Measurements from ENCODE around the gene PCNT.
"Not testable (repeated sequence)": the region's sequence is repeated elsewhere in the genome, so short reads cannot be mapped to it uniquely, and the experiment has no call there.

PCNT gene

DNA sequence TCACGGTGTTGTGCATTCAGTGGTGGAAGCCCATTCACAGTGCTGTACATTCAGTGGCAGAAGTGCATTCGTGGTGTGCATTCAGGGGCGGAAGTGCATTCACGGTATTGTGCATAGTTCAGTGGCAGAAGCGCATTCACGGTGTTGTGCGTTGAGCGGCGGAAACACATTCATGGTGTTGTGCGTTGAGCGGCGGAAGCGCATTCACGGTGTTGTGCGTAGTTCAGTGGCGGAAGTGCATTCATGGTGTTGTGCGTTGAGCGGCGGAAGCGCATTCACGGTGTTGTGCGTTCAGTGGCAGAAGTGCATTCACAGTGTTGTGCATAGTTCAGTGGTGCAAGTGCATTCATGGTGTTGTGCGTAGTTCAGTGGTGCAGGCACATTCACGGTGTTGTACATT, 60.6 kb downstream of the PCNT start:
- no peak for DNase-seq (ENCODE audit: low spot score)

DNA sequence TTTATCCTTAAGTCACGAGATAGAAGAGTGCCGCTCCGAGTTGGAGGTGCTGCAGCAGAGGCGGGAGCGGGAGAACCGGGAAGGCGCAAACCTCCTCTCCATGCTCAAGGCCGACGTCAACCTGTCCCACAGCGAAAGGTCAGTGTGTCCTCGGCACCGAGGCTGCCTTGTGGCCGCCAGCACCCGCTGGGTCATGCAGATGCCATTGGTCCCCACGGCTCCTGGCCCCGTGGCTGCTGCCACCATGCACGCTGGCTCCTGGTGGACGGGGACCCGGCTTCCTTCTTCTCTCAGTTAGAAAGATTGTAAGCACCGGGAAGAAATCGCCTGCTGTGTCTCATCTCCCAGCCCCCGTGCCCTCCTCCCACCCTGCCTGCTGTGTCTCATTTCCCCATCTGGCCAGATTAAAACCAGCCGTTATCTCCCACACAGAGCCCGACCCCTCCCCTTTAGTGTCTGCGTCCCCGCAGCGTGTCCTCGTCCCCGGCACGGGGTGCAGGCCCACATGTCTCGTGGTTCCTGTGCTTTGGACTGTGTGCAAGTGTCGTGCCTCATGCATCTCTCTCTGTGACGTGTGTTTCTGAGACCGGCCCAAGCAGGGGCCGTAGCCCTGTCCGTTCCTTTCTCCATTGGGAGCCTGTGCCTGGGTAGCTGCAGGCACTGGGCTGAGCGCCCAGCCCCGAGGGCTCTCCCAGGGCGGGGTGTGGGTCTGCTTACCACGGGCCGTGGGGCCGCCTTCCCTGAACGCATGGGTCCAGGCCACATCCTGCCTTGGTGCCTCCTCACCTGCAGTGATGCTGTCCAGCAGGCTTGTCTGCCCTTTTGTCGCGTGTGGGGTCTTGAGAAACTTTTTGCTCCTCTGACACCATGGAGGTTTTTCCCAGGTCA, 62.1 kb downstream of the PCNT start:
- DNase-seq (ENCODE audit: low spot score), result no peak

DNA sequence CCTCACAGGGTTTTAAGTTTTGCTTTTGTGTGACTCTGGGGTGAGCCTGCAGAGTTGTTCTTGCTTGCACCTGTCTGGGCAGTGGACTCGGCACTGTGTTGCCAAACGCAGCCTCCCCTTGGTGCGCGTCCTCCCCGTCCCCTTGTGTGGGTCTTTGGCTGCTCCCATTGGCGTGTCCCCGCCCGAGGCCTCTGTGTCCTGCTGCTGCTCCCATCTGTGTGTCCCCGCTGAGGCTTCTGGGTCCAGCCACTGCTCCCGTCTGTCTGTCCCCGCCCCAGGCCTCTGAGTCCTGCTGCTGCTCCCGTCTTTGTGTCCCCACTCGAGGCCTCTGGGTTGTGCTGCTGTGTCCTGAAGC, 62.8 kb downstream of the PCNT start:
- DNase-seq (ENCODE audit: low spot score), result no peak

DNA sequence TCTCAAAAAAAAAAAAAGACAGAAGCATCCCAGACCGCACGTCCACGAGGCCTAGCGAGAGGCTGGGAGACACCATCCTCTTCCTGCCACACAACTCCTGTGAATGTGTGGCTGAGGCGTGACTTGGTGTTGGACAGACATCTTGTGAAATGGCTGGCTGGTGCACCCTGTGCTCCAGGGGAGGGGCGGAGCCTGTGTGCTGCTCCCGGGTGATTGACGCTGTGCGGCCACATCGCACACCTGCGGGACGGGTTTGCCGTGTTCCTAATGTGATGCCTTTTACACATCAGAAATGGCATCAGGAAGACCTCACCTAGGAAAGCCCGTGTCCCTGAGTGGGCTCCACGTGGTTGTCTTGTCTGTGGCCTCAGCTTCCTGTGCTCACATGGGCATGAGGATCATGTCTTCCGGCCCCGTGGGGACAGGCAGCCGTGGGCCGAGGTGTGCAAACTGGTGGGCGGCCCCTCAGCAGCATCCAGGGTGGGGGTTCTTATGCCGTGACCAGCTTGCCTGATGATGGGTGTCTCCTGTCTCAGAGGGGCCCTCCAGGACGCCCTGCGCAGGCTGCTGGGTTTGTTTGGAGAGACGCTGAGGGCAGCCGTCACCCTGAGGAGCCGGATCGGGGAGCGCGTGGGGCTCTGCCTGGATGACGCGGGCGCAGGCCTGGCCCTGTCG, 64.4 kb downstream of the PCNT start:
- DNase-seq (ENCODE audit: low spot score), result no peak

DNA sequence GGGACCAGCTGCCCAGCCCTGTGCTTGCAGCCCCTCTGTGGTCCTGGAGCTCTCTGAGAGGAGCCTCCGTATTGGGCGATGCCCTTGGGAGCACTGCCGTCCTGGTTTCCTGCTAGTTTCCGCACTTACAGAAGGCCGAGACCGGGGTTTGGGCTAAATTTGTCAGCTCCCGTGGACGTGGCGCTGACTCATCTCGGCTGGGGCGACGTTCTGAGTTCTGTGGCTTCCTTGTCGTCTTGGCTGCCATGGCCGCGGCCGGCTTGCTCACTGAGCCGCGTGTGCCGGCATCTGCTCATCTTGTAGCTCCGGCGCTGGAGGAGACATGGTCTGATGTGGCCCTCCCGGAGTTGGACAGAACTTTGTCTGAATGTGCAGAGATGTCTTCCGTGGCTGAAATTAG, 64.9 kb downstream of the PCNT start:
- DNase-seq (ENCODE audit: low spot score), result no peak

DNA sequence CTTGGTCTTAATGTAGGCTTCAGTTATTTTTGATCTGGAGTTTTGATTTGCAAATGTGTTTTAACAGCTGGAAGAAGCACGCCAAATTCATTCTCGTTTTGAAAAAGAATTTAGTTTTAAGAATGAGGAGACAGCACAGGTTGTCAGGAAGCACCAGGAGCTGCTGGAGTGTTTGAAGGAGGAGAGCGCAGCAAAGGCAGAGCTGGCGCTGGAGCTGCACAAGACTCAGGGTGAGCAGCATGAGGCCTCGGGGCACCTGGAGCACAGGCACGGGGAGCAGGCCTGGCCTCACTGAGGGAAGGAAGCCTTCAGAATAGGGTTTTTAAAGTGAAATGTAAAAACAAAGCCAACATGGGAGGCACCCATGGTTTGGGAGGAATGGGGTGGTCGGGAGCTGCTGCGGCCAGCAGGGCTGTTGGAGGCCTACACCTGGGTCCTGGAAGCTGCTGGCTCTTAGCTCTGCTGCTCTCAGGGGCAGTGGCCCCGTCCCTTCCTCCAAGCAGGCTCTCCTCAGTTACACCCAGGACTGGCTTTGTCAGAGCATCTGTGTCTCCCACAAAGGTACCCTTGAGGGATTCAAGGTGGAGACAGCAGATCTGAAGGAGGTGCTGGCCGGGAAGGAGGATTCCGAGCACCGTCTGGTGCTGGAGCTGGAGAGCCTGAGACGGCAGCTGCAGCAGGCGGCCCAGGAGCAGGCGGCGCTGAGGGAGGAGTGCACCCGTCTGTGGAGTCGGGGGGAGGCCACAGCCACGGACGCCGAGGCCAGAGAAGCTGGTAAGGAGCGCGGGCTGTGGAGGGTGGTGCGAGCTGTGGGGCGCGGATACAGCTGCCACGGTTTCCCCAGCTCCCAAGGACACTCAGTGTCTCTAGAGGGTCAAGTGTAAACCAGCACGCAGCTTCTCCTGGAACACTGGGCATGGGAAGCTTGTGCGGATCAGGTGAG, 66.9 kb downstream of the PCNT start:
- DNase-seq (ENCODE audit: low spot score), result no peak

DNA sequence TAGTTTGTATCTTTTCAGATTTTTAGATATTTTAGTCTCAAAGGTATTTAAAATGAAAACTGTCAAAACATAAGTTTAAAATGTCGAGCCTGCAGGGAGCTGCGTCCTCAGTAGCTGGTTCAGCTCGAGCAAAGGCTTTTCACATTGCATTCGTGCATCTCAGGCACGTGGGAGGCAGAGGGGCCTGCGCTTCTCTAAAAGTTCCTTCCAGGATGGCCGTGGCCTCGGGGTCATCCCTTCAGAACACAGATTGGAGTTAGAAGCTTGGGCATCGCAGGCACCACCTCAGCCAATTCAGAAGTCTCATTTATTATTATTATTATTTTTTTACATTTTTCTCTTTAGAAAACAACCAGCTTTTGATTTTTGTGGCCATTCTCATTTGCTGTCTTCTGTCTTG, 67.8 kb downstream of the PCNT start:
- no peak for DNase-seq (ENCODE audit: low spot score)

DNA sequence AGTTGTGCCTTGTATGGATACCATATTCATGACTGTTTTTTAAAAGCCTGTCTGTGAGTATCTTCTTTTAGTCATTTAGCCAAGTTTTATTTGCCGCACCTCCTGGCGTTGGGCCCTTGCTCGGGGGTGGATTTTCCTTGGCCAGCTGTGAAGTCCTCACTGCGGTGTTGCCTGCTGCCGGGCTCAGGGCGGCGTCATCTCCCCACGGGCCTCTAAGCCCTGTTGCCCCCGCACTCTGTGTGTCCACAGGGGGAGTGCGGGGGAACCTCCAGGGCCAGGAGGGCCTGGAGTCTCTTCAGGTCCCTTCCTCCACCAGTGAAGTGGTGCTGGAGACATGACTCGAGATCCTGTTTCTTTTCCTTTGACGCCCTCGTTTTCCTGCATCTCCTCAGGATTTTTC, 69.0 kb downstream of the PCNT start:
- no peak for DNase-seq (ENCODE audit: low spot score)

DNA sequence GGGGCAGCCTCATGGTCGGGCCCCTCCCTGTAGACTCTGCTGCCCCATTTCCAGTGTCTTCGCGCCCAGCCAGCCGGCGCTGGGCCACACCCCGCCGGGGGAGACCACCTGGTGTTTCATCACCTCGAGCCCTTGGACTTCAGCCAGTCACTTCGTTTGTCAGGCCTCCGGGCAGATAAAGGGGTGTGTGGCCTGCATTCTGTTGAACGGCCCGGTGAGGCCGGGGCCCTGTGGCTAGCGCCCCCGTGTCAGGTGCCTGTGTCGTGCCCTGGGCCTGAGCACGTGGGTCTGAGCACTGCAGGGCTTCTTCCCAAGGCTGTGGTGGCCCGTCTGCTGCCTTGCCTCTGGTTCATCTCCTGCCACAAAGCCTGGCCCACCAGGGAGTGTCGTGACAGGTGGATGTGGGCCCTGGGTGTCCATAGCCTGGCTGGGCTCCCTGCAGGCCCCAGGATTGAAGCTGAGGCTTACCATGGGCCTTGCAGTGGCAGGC, 69.5 kb downstream of the PCNT start:
- DNase-seq (ENCODE audit: low spot score), result no peak

DNA sequence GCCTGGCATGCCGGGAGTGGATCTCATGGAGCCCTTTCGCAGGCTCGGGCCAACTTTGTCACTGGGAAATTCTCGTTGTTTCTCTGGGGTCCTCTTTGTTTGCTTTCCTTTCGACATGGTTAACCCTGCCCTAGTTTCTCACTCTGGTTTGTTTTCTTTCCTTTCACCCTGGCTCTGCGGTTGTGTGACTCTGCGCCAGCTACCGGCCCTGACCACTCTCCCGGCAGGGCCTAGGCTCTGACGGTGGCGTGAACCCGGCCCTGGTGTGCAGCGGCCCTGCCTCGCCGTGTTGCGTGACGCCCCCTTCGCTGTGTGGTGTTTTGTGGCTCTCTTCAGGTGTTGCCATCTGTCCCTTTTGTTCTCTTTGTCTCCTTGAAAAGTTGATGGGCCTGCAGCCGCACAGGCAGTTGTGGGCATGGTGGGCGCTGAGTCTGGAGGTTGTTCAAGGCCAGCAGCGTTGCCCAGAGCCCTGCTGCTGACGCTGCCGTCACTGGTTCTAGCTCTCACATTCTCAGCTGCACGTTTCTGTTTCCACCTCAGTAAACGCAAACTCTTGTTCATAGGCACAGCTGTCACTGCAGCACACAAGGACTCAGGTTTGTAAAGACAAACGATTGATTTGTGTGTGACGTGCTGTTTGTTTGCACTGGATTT, 70.1 kb downstream of the PCNT start:
- DNase-seq (ENCODE audit: low spot score), result no peak

DNA sequence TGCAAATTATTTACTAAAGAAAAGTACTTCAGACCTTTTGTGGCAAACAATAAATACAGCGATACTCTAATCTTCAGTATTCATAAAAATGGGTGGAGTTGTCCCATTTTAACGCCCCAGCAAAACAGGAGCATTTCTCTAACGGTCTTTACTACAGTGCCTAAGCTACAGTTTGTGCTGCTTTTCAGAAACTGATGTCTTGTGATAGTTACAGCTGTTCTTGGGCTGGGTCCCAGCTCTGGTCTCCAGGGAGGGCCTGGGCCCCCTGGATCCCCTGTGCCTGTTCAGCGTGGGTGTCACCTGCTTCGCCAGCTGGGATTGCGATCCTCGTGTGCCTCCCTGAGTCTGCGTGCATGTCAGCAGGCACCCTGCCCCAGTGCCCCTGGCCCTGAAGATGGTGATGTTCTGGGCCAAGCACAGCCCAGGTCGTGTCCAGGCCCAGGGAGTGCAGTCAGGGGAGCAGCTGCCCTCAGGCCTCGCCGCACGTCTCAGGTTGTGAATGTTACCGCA, 70.7 kb downstream of the PCNT start:
- no peak for DNase-seq (ENCODE audit: low spot score)

DNA sequence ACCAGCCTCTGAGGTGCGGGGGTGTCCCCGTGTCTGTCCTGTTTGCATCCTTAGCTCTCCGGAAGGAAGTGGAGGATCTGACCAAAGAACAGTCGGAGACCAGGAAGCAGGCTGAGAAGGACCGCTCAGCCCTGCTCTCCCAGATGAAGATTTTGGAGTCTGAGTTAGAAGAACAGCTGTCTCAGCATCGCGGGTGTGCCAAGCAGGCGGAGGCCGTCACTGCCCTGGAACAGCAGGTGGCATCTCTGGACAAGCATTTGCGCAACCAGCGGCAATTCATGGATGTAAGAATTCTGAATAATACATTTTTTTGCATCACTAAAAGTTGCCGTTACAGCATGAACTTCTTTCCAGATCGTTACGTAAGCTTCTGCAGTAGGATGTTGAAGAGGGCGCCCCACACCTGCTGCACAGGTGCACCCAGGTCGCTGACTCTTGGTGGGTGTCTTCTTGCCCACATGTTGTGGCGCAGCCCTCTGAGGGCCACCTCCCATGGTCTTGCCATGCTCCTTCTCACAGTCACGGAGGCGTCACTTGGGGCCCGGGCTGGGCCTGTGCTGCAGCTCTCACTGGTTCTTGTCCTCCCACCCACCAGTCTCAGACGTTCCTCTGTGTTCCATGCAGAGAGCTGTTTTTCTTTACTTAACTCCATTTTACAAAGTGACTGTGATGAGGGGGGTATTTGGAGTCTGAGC, 73.4 kb downstream of the PCNT start:
- no peak for DNase-seq (ENCODE audit: low spot score)

DNA sequence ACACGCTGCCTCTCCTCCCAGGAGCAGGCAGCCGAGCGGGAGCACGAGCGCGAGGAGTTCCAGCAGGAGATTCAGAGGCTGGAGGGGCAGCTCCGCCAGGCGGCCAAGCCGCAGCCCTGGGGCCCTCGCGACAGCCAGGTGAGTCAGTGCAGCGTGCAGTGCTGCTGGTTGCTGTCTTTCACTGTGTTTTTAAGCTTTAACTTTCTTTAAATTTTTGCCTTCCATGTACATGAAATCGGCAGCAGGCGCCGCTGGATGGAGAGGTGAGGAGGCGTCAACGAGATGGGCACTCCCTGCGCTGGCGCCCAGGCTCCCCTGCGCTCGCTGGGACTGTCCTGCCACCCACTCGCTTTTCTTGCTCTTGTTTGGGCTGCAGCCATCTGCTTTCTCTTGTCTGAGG, 74.0 kb downstream of the PCNT start:
- DNase-seq (ENCODE audit: low spot score), result no peak

DNA sequence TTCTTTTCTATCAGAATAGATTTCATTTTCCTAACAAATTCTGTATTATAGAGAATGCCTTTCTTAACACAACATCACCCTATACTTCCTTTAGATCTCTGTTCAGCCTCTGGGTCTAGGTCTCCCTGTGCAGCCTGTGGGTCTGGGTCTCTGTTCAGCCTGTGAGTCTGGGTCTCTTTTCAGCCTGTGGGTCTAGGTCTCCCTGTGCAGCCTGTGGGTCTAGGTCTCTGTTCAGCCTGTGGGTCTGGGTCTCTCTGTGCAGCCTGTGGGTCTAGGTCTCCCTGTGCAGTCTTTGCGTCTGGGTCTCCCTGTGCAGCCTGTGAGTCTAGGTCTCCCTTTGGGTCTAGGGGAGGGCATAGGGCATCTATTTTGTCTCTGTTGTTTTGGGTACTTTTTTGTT, 75.2 kb downstream of the PCNT start:
- DNase-seq (ENCODE audit: low spot score), result no peak

DNA sequence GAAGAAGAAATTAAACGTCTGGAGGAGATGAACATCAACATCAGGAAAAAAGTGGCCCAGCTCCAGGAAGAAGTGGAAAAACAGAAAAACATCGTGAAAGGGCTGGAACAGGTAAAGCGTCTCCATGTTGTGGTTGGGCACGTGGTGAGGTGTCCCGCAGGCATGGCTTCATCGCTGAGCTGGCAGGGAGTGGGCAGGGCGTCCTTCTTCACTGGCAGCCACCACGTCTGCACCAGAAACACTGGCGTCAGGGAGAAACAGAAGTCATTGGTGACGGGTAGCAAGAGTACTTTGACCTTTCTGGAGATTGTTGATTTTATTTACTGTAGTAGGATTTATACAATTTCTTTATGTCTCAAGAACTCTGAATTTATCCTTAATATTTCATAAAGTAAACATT, 75.7 kb downstream of the PCNT start:
- DNase-seq (ENCODE audit: low spot score), result no peak

DNA sequence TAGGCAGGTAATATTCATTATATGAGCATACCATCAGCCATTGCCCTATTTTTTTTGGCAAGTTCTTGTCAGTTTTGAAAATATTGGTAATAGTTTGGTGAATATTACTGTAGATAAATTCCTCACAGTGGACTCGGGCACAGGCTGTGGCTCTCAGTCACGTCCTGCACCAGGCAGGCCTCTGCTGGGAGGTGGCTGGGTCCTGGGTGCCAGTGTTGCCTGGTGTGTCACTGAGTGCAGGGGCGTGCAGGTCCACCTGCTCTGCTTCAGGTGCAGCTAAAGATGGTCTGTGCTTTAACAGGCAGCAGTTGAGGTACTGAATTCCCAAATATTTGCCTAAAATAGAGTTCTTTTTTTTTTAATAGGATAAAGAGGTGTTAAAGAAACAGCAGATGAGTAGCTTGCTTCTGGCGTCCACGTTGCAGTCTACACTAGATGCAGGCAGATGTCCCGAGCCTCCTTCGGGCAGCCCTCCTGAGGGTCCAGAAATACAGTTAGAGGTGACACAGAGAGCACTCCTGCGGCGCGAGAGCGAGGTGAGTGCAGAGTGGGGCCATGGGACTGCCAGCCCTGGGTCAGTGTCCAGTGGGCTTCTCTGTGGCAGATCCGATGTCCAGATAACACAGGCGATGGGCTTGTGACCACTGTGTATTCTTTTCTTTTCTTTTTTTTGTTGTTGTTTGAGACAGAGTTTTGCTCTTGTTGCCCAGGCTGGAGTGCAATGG, 77.4 kb downstream of the PCNT start:
- no peak for DNase-seq (ENCODE audit: low spot score)

DNA sequence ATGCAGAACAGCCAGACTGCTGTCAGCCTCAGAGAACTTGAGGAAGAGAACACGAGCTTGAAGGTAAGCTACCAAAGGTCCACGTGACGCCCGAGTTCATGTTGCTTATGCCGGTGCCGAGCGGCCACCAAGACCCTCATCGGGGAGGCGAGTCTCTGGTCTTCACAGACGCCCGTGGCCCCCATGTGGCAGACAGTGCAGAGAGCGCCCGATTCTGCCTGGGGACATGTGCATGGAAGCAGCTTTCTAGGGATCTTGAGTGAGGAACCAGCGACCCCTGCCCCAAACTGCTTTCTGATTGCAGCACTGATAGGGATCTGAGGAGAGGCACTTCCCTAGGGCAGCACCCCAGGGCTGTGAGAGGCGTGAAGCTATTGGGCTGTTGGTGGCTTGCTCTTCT, 78.5 kb downstream of the PCNT start:
- no peak for DNase-seq (ENCODE audit: low spot score)

DNA sequence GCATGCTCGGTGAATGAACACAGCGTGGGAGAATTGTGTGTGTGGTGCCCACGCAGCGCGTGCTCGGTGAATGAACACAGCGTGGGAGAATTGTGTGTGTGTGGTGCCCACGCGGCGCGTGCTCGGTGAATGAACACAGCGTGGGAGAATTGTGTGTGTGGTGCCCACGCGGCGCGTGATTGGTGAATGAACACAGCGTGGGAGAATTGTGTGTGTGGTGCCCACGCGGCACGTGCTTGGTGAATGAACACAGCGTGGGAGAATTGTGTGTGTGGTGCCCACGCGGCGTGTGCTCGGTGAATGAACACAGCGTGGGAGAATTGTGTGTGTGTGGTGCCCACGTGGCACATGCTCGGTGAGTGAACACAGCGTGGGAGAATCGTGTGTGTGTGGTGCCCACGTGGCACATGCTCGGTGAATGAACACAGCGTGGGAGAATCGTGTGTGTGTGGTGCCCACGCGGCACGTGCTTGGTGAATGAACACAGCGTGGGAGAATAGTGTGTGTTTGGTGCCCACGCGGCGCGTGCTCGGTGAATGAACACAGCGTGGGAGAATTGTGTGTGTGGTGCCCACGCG, 79.4 kb downstream of the PCNT start:
- DNase-seq (ENCODE audit: low spot score), result not testable (repeated sequence)

DNA sequence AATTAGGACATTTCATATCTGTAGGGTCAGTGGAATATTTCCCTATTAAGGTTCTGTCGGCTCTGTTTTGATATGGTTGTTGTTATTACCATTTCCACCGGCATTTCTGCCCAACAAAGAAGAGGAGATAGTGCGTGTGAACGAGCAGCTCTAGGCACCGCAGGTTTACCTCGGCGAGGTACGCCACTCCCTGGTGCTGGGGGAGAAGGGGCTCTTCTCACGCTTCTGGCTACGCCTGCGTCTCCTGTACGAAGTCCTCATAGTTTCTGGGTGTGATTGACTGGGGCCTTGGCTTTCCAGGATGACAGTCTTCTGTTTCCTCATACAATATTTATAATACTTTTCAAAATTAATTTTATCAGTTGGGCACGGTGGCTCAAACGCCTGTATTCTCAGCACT, 80.3 kb downstream of the PCNT start:
- no peak for DNase-seq (ENCODE audit: low spot score)

DNA sequence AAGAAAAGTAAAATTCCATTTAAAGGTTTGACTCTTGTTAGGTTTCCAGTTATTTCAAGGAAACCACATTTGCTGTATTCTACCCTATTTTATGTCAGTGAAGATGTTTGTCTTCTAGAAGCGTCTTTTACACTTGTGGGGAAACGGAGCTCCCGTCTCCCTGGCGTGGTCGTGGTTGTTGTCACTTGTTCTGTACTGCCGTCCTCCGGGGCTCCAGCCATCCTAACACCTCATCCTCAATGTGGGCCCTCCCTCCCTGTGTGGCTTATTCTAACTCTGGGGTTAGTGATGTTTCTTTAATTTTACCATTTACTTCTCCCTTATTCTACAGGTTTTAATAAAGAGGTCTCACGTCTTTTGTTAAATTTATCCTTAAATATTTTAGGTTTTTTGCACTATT, 82.0 kb downstream of the PCNT start:
- DNase-seq (ENCODE audit: low spot score), result no peak

All from hematopoietic multipotent progenitor cell treated with erythropoietin and hydrocortisone succinate and interleukin-3 and kit ligand, for 15 days (in vitro differentiated cells).